ENCODE results near the gene UNC5C. TPM values are rescaled to one million over a fixed set of nuclear protein-coding genes. Genes with fewer than 3 reads are reported as not detected.

The UNC5C gene
- total RNA-seq, 1 experiment from 2014 or later, result 1.0 TPM

DNA sequence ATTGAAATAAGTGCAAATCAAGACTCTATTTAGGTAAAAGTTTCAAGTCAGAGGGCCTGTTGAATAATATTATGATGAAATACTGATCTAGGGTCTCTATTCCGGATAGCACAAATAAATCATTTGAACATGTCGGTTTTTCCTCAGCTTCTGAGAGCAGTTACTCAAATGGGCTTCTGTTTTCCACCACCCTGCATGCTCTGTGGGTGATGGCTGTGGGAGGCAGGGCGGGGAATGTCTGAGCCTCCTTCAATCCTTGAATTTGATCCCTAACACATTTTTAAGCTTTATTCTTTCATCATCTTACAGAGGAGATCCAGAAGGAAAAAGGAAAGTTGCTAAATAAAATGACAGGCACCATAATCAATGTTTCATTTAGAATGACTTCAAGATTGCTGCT lies 8.5 kb downstream of the UNC5C start:
- CTCF ChIA-PET, result no interaction called here
- ATAC-seq (no peak), DNase-seq (ENCODE audit: low spot score) (no peak)
- no peak overlapping the region for H3K27ac Mint-ChIP-seq
- no peak overlapping the region for H3K4me3 Mint-ChIP-seq
- H3K9me3 Mint-ChIP-seq, result no peaks in the 10 kb centered on the region
- H3K36me3 Mint-ChIP-seq, result no peaks in the 10 kb centered on the region
- H3K4me1 Mint-ChIP-seq, result peaks cover 6% of the 10 kb centered on the region; the same call in 1 of the 2 replicates
- POLR2A ChIA-PET, result no interaction called here
- H3K27me3 Mint-ChIP-seq (ENCODE audit: low read depth), result no peaks in the 10 kb centered on the region
- no peak for TF ChIP-seq CREB1 (CRISPR knock-in tag; IDR thresholded peaks at IDR 0.05)
- no peak for TF ChIP-seq GABPB1 (CRISPR knock-in tag; IDR thresholded peaks at IDR 0.05)

DNA sequence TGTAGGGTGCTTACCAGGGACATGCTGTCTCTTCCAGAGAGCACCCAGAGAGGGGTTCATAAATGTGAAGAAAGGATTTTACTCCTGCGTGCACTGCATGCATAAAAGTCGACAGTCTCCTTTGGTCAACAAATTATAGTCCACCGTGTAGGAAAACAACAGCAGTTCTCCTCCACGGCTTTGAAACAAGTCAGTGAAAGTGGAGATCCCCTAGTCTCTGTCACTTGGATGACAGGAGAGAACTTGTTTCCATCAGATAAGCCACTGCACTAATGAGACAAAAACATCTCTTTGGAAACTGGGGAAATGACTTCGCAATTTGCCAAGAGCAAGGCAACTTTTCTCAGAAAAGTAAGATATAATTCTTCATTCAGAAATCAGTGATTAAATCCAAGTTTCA lies 9.7 kb downstream of the UNC5C start:
- CTCF ChIA-PET, result interaction anchor here (1.0 kb wide), 1 partner anchor 9 kb away, joined by 3 read pairs; no protein-coding TSS in a partner anchor
- H3K9me3 Mint-ChIP-seq, result no peaks in the 10 kb centered on the region
- ATAC-seq (no peak), DNase-seq (ENCODE audit: low spot score) (no peak)
- no peaks in the 10 kb centered on the region for H3K4me1 Mint-ChIP-seq
- H3K4me3 Mint-ChIP-seq, result no peak overlapping the region
- no peak overlapping the region for H3K27ac Mint-ChIP-seq
- no peaks in the 10 kb centered on the region for H3K36me3 Mint-ChIP-seq
- POLR2A ChIA-PET, result no interaction called here
- TF ChIP-seq, protein P1, sequence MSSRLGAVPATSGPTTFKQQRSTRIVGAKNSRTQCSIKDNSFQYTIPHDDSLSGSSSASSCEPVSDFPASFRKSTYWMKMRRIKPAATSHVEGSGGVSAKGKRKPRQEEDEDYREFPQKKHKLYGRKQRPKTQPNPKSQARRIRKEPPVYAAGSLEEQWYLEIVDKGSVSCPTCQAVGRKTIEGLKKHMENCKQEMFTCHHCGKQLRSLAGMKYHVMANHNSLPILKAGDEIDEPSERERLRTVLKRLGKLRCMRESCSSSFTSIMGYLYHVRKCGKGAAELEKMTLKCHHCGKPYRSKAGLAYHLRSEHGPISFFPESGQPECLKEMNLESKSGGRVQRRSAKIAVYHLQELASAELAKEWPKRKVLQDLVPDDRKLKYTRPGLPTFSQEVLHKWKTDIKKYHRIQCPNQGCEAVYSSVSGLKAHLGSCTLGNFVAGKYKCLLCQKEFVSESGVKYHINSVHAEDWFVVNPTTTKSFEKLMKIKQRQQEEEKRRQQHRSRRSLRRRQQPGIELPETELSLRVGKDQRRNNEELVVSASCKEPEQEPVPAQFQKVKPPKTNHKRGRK (CRISPR knock-in tag; IDR thresholded peaks at IDR 0.05; ENCODE audit: borderline replicate concordance), result no peak
- TF ChIP-seq, protein P2, sequence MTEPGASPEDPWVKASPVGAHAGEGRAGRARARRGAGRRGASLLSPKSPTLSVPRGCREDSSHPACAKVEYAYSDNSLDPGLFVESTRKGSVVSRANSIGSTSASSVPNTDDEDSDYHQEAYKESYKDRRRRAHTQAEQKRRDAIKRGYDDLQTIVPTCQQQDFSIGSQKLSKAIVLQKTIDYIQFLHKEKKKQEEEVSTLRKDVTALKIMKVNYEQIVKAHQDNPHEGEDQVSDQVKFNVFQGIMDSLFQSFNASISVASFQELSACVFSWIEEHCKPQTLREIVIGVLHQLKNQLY (CRISPR knock-in tag; IDR thresholded peaks at IDR 0.05), result no peak
- TF ChIP-seq NFATC4 (CRISPR knock-in tag; IDR thresholded peaks at IDR 0.05), result no peak
- no peak for TF ChIP-seq CBFB (CRISPR knock-in tag; IDR thresholded peaks at IDR 0.05; ENCODE audit: low read depth)
- TF ChIP-seq ZNF138 (CRISPR knock-in tag; conservative IDR thresholded peaks at IDR 0.05), result no peak
- TF ChIP-seq ZNF317 (CRISPR knock-in tag; IDR thresholded peaks at IDR 0.05; ENCODE audit: borderline replicate concordance, low read depth), result no peak
- TF ChIP-seq ZNF671 (CRISPR knock-in tag; IDR thresholded peaks at IDR 0.05), result no peak
- H3K27me3 Mint-ChIP-seq (ENCODE audit: low read depth), result no peaks in the 10 kb centered on the region

DNA sequence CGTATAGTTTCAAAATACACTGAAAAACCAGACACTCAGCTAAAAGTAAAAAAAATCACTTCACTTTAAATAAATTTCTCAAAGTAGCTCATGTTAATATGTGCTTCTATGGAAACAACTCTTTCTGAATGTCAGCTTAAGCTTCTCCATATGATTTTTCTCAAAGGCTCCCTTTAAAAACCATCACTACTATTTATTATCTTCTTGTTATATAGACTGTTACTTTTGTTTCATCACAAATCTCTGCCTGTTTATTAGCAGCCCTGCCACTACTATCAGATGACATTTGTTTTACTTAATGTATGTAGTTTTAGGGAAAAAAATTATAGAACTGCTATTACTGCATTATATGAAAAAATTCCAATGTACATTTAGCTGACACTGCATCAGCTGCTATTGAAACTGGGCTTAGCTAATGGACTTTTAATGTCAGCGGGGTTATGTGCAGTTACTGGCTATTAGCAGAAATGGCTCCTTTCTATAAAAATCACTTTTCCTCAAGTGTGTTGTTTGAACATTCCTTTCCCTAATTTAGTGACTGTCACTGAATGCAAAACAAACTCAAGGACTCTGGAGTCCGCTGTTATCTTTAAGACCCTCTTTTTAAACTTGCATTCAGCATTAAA lies 10.8 kb downstream of the UNC5C start:
- CTCF ChIA-PET, result no interaction called here
- no peak overlapping the region for H3K27ac Mint-ChIP-seq
- H3K36me3 Mint-ChIP-seq, result no peaks in the 10 kb centered on the region
- DNase-seq (ENCODE audit: low spot score) (no peak), ATAC-seq (no peak)
- no peaks in the 10 kb centered on the region for H3K27me3 Mint-ChIP-seq (ENCODE audit: low read depth)
- H3K4me3 Mint-ChIP-seq, result no peak overlapping the region
- no peaks in the 10 kb centered on the region for H3K9me3 Mint-ChIP-seq
- 0 out of 2 replicates have a peak, but pooled peaks cover 2% of the 10 kb centered on the region for H3K4me1 Mint-ChIP-seq
- POLR2A ChIA-PET, result no interaction called here
- TF ChIP-seq, protein P3, sequence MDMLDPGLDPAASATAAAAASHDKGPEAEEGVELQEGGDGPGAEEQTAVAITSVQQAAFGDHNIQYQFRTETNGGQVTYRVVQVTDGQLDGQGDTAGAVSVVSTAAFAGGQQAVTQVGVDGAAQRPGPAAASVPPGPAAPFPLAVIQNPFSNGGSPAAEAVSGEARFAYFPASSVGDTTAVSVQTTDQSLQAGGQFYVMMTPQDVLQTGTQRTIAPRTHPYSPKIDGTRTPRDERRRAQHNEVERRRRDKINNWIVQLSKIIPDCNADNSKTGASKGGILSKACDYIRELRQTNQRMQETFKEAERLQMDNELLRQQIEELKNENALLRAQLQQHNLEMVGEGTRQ (CRISPR knock-in tag; IDR thresholded peaks at IDR 0.05), result no peak
- TF ChIP-seq TP53 (CRISPR knock-in tag; IDR thresholded peaks at IDR 0.05), result no peak
- TF ChIP-seq, protein P4, sequence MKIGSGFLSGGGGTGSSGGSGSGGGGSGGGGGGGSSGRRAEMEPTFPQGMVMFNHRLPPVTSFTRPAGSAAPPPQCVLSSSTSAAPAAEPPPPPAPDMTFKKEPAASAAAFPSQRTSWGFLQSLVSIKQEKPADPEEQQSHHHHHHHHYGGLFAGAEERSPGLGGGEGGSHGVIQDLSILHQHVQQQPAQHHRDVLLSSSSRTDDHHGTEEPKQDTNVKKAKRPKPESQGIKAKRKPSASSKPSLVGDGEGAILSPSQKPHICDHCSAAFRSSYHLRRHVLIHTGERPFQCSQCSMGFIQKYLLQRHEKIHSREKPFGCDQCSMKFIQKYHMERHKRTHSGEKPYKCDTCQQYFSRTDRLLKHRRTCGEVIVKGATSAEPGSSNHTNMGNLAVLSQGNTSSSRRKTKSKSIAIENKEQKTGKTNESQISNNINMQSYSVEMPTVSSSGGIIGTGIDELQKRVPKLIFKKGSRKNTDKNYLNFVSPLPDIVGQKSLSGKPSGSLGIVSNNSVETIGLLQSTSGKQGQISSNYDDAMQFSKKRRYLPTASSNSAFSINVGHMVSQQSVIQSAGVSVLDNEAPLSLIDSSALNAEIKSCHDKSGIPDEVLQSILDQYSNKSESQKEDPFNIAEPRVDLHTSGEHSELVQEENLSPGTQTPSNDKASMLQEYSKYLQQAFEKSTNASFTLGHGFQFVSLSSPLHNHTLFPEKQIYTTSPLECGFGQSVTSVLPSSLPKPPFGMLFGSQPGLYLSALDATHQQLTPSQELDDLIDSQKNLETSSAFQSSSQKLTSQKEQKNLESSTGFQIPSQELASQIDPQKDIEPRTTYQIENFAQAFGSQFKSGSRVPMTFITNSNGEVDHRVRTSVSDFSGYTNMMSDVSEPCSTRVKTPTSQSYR (CRISPR knock-in tag; IDR thresholded peaks at IDR 0.05), result no peak
- TF ChIP-seq, protein P5, sequence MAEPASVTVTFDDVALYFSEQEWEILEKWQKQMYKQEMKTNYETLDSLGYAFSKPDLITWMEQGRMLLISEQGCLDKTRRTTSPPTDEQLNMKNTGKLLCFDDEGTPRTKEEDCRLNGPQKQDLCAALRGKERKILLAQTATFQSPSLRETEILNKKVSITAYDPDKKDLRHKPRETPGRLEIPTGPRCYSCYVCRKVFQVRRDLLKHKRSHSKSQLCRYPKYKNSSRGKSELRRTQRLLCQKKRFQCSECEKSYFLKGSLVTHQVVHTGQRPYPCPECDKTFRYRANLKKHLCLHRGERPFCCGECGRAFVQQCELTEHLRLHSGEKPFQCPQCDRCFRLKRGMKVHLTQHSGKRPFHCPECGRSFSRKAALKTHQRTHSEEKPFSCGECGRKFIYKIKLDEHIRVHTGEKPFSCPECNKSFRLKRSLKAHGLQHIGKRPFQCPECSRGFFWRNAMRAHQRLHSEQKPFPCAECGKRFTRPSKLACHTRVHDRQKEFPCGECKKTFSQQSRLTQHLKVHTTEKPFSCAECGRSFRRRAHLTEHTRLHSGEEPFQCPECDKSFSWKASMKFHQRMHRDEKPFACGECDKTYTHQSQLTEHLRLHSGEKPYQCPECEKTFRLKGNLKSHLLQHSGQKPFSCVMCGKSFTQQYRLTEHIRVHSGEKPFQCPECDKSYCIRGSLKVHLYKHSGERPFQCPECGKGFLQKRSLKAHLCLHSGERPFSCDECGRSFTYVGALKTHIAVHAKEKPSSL (CRISPR knock-in tag; conservative IDR thresholded peaks at IDR 0.05), result no peak
- no peak for TF ChIP-seq ESRRA (CRISPR knock-in tag; IDR thresholded peaks at IDR 0.05; ENCODE audit: borderline replicate concordance)
- TF ChIP-seq ZNF232 (CRISPR knock-in tag; IDR thresholded peaks at IDR 0.05), result no peak
- TF ChIP-seq GTF2I (CRISPR knock-in tag; conservative IDR thresholded peaks at IDR 0.05), result no peak
- no peak for TF ChIP-seq ZBTB21 (CRISPR knock-in tag; IDR thresholded peaks at IDR 0.05; ENCODE audit: borderline replicate concordance)
- TF ChIP-seq PRRX2 (CRISPR knock-in tag; IDR thresholded peaks at IDR 0.05), result no peak
- TF ChIP-seq, protein P6, sequence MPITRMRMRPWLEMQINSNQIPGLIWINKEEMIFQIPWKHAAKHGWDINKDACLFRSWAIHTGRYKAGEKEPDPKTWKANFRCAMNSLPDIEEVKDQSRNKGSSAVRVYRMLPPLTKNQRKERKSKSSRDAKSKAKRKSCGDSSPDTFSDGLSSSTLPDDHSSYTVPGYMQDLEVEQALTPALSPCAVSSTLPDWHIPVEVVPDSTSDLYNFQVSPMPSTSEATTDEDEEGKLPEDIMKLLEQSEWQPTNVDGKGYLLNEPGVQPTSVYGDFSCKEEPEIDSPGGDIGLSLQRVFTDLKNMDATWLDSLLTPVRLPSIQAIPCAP (CRISPR knock-in tag; IDR thresholded peaks at IDR 0.05), result no peak
- TF ChIP-seq, protein P7, sequence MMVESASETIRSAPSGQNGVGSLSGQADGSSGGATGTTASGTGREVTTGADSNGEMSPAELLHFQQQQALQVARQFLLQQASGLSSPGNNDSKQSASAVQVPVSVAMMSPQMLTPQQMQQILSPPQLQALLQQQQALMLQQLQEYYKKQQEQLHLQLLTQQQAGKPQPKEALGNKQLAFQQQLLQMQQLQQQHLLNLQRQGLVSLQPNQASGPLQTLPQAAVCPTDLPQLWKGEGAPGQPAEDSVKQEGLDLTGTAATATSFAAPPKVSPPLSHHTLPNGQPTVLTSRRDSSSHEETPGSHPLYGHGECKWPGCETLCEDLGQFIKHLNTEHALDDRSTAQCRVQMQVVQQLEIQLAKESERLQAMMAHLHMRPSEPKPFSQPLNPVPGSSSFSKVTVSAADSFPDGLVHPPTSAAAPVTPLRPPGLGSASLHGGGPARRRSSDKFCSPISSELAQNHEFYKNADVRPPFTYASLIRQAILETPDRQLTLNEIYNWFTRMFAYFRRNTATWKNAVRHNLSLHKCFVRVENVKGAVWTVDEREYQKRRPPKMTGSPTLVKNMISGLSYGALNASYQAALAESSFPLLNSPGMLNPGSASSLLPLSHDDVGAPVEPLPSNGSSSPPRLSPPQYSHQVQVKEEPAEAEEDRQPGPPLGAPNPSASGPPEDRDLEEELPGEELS (CRISPR knock-in tag; IDR thresholded peaks at IDR 0.05), result no peak
